ENCODE data around the gene STIMATE. TPM values are rescaled to one million over a fixed set of nuclear protein-coding genes. Genes with fewer than 3 reads are reported as not detected.

Gene STIMATE
- total and polyA plus RNA-seq, 10 donors = 4.0 to 65.6 (median 34.0) TPM

DNA sequence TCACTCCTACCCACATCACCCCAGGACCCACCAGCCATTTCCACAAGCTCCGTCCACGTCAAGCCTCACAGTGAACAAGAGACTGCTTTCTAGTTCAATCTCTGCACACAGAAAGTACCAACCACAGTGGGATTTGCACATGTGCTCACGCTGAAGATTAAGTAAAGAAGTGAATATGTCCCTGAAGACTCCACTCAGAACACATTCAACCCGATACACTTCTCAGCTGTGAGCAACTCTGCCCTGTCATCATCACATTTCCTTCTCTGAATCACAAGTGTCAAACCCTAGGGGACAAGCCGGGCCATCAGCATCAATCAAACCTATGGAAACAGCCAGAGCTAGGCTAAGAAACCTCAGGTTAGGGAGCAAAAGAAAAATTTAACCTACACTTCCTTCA lies 1.9 kb downstream of the STIMATE start:
- peaks cover 0 to 20% (median 0%) of the 10 kb centered on the region in 6 donors for H3K36me3 ChIP-seq
- intact Hi-C loops (cut with DNase I; ENCODE audit: low total_unique reads) = no loop called here
- H3K27ac ChIP-seq = peak overlapping the region in 3 of 8 donors; percentile 85 to 88 (median 87)
- 53 to 69% (median 62%) methylated on average over 5 of the region's 5 CpGs for WGBS, 5 donors
- TF ChIP-seq POLR2AphosphoS5 (IDR thresholded peaks at IDR 0.05) = no peak
- TF ChIP-seq, protein P1, sequence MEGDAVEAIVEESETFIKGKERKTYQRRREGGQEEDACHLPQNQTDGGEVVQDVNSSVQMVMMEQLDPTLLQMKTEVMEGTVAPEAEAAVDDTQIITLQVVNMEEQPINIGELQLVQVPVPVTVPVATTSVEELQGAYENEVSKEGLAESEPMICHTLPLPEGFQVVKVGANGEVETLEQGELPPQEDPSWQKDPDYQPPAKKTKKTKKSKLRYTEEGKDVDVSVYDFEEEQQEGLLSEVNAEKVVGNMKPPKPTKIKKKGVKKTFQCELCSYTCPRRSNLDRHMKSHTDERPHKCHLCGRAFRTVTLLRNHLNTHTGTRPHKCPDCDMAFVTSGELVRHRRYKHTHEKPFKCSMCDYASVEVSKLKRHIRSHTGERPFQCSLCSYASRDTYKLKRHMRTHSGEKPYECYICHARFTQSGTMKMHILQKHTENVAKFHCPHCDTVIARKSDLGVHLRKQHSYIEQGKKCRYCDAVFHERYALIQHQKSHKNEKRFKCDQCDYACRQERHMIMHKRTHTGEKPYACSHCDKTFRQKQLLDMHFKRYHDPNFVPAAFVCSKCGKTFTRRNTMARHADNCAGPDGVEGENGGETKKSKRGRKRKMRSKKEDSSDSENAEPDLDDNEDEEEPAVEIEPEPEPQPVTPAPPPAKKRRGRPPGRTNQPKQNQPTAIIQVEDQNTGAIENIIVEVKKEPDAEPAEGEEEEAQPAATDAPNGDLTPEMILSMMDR (IDR thresholded peaks at IDR 0.05 in 8 of 11, conservative IDR thresholded peaks at IDR 0.05 in 3 of 11) = no peak
- no peak for TF ChIP-seq POLR2A (IDR thresholded peaks at IDR 0.05)
- H3K4me3 ChIP-seq = peak overlapping the region in 1 of 8 donors; percentile 80
- no peaks in the 10 kb centered on the region for H3K27me3 ChIP-seq (replicated peaks in 1 of 7)
- no peaks in the 10 kb centered on the region for H3K9me3 ChIP-seq
- DNase-seq = no peak
- H3K4me1 ChIP-seq = peaks cover 6 to 75% (median 63%) of the 10 kb centered on the region in 6 donors

DNA sequence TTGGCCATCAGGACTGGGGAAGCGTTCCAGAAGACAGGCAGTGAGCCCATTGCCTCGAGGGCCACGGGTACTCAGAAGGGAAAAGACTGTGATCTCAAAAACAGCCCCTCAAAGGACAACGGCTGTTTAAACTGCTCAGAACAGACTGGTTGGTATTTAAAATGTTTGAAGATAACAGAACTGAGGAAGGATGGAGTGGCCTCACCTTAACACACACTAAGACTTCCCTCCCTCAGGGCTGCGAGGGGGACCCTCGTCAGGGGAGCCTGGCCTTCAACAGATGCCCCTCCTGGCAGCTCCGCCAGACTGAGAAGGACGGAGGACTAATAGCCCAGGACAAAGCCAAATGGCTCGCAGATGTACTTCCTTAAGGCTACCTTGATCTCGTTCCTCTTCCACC lies 2.6 kb downstream of the STIMATE start:
- 80 to 88% (median 86%) methylated on average over 10 of the region's 10 CpGs for WGBS, 5 donors
- peaks cover 6 to 78% (median 63%) of the 10 kb centered on the region in 6 donors for H3K4me1 ChIP-seq
- intact Hi-C loops (cut with DNase I; ENCODE audit: low total_unique reads) = no loop called here

DNA sequence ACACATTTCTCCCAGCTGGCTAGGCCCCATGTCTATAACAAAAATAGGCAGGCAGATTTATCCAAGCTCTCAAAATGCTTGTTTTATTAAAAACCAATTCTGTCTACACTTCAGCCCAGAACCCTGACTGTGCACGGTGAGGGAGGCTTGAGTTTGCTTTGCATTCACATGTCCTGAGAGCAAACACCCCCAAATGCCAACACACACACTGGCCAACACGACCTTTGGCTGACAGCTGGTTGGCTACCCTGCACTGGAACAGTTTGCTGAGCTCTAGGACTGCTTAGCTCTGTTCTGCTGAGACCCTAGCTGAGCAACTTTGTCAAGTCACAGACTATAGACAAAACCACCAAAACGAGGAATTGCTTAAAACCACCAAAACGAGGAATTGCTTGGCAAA lies 3.6 kb downstream of the STIMATE start:
- Histone ChIP-seq H3K27ac (peak overlapping the region in 7 of 8 donors; percentile 10 to 76 (median 58)), H3K4me3 (no peak overlapping the region), H3K4me1 (peaks cover 6 to 78% (median 63%) of the 10 kb centered on the region in 6 donors), H3K36me3 (peaks cover 0 to 36% (median 0%) of the 10 kb centered on the region in 6 donors), H3K9me3 (no peaks in the 10 kb centered on the region), H3K27me3 (replicated peaks in 1 of 7) (no peaks in the 10 kb centered on the region)
- no peak for TF ChIP-seq POLR2AphosphoS5 (IDR thresholded peaks at IDR 0.05)
- TF ChIP-seq, protein P1 (IDR thresholded peaks at IDR 0.05 in 8 of 11, conservative IDR thresholded peaks at IDR 0.05 in 3 of 11) = no peak
- no peak for TF ChIP-seq POLR2A (IDR thresholded peaks at IDR 0.05)
- intact Hi-C loops (cut with DNase I; ENCODE audit: low total_unique reads) = no loop called here
- no peak for DNase-seq
- 33 to 65% (median 58%) methylated on average over 4 of the region's 4 CpGs for WGBS, 5 donors

More for the DNA sequence above, 2.6 kb downstream of the STIMATE start:
- H3K4me3 ChIP-seq = no peak overlapping the region
- peak overlapping the region in 1 of 8 donors; percentile 88 for H3K27ac ChIP-seq
- TF ChIP-seq POLR2AphosphoS5 (IDR thresholded peaks at IDR 0.05) (no peak), POLR2A (IDR thresholded peaks at IDR 0.05) (no peak)
- TF ChIP-seq, protein P1 (IDR thresholded peaks at IDR 0.05 in 8 of 11, conservative IDR thresholded peaks at IDR 0.05 in 3 of 11) = no peak
- no peaks in the 10 kb centered on the region for H3K27me3 ChIP-seq (replicated peaks in 1 of 7)
- H3K36me3 ChIP-seq = peaks cover 0 to 27% (median 0%) of the 10 kb centered on the region in 6 donors
- no peaks in the 10 kb centered on the region for H3K9me3 ChIP-seq
- no peak for DNase-seq

DNA sequence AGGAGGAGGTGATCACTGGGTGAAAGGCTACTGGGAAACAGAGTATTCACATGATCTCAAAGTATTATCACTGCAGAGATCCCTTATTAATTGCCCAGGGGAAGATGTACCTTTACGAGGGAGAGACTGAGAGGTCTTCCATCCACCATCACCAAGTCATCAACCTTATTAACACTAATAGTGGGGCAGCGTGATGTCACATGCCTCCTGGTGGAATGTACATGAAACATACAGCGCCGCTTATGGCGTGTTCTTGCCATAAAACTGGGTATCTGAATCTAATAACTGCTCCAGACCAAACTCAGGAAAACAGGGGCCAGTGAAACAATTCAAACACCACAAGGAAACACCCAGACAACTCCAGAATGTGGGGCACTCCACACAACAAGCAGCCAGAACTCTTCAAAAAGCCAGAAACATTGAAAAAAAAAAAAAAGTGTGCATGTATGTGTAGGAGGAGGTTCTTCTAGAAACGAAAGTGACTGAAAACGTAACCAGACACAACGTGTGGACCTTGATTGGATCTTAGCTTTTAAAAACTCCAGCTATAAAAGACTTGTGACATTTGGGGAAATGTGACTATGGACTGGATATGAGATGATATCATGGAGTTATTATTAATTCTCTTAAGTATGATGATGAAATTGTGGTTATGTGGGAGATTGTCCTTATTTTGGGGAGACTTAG lies 4.6 kb downstream of the STIMATE start:
- DNase-seq = no peak
- Histone ChIP-seq H3K27me3 (replicated peaks in 1 of 7) (no peaks in the 10 kb centered on the region), H3K4me3 (peak overlapping the region in 3 of 8 donors; percentile 3 to 39 (median 14)), H3K36me3 (peaks cover 0 to 43% (median 0%) of the 10 kb centered on the region in 6 donors), H3K27ac (peak overlapping the region; percentile 10 to 76 (median 48)), H3K4me1 (peaks cover 6 to 74% (median 59%) of the 10 kb centered on the region in 6 donors), H3K9me3 (no peaks in the 10 kb centered on the region)
- 62 to 79% (median 64%) methylated on average over 8 of the region's 8 CpGs for WGBS, 5 donors
- TF ChIP-seq POLR2AphosphoS5 (IDR thresholded peaks at IDR 0.05) = no peak
- TF ChIP-seq, protein P1 (IDR thresholded peaks at IDR 0.05 in 8 of 11, conservative IDR thresholded peaks at IDR 0.05 in 3 of 11) = peak in 2 of 11 experiments; percentile 14 to 24
- intact Hi-C loops (cut with DNase I; ENCODE audit: low total_unique reads) = no loop called here

All from spleen (tissue), 11 donors.